Esophagus squamous epithelium (tissue), 4 donors: ENCODE measurements around the gene DLG2.

Source experiments
- POLR2A ChIP-seq, 4 donors: fragments of 450-650 bp; IDR thresholded peaks; one replicate each; pipeline ENCODE4 v1.6.1; 2017; ENCODE audit warnings: antibody characterized with exemption in 4 of 4, mild to moderate bottlenecking in 4 of 4, moderate library complexity in 3 of 4
- TF ChIP-seq, protein P1 (sequence below), 6 experiments: fragments of 450-650 bp in 4 of 6; fragments of 200-600 bp in 2 of 6; sonication (generic) in 2 of 6; IDR thresholded peaks; one replicate each; pipeline ENCODE4 v1.5.1; 2016 to 2019; ENCODE audit warnings: antibody characterized with exemption in 6 of 6, mild to moderate bottlenecking in 4 of 6, moderate library complexity in 4 of 6

- TF ChIP-seq, protein P1, sequence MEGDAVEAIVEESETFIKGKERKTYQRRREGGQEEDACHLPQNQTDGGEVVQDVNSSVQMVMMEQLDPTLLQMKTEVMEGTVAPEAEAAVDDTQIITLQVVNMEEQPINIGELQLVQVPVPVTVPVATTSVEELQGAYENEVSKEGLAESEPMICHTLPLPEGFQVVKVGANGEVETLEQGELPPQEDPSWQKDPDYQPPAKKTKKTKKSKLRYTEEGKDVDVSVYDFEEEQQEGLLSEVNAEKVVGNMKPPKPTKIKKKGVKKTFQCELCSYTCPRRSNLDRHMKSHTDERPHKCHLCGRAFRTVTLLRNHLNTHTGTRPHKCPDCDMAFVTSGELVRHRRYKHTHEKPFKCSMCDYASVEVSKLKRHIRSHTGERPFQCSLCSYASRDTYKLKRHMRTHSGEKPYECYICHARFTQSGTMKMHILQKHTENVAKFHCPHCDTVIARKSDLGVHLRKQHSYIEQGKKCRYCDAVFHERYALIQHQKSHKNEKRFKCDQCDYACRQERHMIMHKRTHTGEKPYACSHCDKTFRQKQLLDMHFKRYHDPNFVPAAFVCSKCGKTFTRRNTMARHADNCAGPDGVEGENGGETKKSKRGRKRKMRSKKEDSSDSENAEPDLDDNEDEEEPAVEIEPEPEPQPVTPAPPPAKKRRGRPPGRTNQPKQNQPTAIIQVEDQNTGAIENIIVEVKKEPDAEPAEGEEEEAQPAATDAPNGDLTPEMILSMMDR (IDR thresholded peaks at IDR 0.05): no peak
- TF ChIP-seq POLR2A (IDR thresholded peaks at IDR 0.05): no peak
Observed at GRCh38 chr11:83674102-83674896, 1952.8 kb downstream of the DLG2 start.
